OCI-LY3 (cell line): ENCODE measurements around the gene BMPR2.

ENCODE experiments used
- H2AFZ ChIP-seq: fragments of 200-600, 300-600 bp; shearing (Covaris generic); 2 replicates; pipeline ENCODE4 v1.6.0; 2014; ENCODE audit warnings: antibody characterized with exemption, low read depth, low read length
- H3K27ac ChIP-seq: fragments of 200-600, 300-600 bp; sonication (generic); 2 replicates; pipeline ENCODE4 v1.5.1; 2014; ENCODE audit warnings: mild to moderate bottlenecking, low read length, moderate library complexity, mixed read lengths
- H3K27me3 ChIP-seq: fragments of 200-600, 300-600 bp; sonication (generic); 2 replicates; pipeline ENCODE4 v1.6.1; 2014; ENCODE audit warnings: low read depth, low read length, mixed read lengths
- H3K36me3 ChIP-seq: fragments of 200-600, 300-600 bp; sonication (generic); replicated peaks from 2 replicates; pipeline ENCODE3; 2014; ENCODE audit warnings: low read depth, low read length, mixed read lengths
- H3K4me1 ChIP-seq: fragments of 300-600, 200-600 bp; sonication (generic); 2 replicates; pipeline ENCODE4 v1.6.1; 2014; ENCODE audit warnings: low read length, mixed read lengths
- H3K4me2 ChIP-seq: fragments of 200-600, 300-600 bp; sonication (generic); 2 replicates; pipeline ENCODE4 v1.6.1; 2014; ENCODE audit warnings: low read length, mixed read lengths
- H3K4me3 ChIP-seq: fragments of 300-600, 200-600 bp; sonication (generic); 2 replicates; pipeline ENCODE4 v1.5.1; 2014; ENCODE audit warnings: antibody characterized with exemption, mild to moderate bottlenecking, low read length, moderate library complexity
- H3K79me2 ChIP-seq: fragments of 300-600, 200-600 bp; shearing (Covaris generic); 2 replicates; pipeline ENCODE4 v1.6.1; 2014; ENCODE audit warnings: mild to moderate bottlenecking, low read length, mixed read lengths
- H3K9ac ChIP-seq: fragments of 300-600, 200-600 bp; shearing (Covaris generic); 2 replicates; pipeline ENCODE4 v1.6.0; 2014; ENCODE audit warnings: mild to moderate bottlenecking, low read length, moderate library complexity
- H3K9me3 ChIP-seq: fragments of 200-600, 300-600 bp; shearing (Covaris generic); 2 replicates; pipeline ENCODE4 v1.6.1; 2014; ENCODE audit warnings: low read length, mixed read lengths; ENCODE audit not compliant: insufficient read depth
- H4K20me1 ChIP-seq: fragments of 200-600, 300-600 bp; sonication (generic); 2 replicates; pipeline ENCODE4 v1.6.1; 2016; ENCODE audit warnings: low read length, mixed read lengths; ENCODE audit not compliant: insufficient read depth
- EZH2phosphoT487 ChIP-seq: fragments of 200-600 bp; shearing (Covaris generic); IDR thresholded peaks from 2 replicates; pipeline ENCODE4 v1.6.1; 2018; ENCODE audit warnings: antibody characterized with exemption, mixed run types, low read depth
- TF ChIP-seq, protein P1 (sequence below): fragments of 200-600, 300-600 bp; sonication (generic); IDR thresholded peaks from 2 replicates; pipeline ENCODE4 v1.5.1; 2014; ENCODE audit warnings: antibody characterized with exemption, low read length, low read depth

The BMPR2 gene

DNA sequence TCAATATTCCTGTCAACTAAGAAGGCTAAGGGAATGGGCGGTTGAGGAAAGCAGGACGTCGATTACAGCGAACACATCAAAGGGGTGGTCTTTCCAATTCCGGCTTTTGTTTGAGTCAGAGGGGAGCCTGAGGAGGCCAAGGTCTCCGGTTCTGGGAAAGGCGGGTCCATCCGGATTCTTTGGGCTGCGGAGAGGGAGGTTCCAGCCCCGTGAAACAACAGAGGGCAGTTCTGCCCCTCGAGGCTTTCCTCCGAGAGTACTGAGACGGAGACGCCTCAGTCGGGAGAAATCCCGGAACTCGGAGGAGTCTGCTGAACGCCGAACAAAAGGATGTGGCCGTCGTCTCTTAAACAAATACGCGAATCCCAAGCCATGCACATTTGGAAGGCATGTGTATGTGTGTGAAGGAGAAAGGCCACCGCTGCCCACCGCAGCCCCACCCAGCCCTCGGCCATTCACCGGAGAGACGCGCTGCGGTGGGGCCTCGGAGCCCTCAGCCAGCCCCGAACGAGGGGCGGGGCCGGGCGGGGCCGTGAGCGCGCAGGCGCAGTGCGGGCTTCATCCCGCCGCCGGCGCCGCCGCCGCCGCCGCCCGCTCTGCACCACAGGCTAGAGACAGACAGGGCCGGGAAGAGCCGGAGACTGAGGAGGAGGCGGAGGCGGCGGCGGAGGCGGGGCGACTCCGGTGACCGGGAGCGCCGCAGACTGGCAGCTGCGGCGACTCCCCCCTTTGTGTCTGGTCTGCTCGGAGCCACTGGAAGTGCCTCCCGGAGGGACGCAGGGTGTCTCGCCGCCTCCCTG lies at the start of gene BMPR2:
Gene BMPR2, plus strand, starts transcription at position 719 of the 800 bp plus-strand sequence. CDS start 1,148 bp downstream, outside the sequence.
- peak within 1 kb of the TSS; percentile 100 for H3K4me2 ChIP-seq
- peak within 1 kb of the TSS; percentile 89 for H3K4me3 ChIP-seq
- H3K27ac ChIP-seq: peak within 1 kb of the TSS; percentile 61
- peak within 1 kb of the TSS; percentile 81 for H3K9ac ChIP-seq
- no peaks in the 10 kb centered on the region for H3K36me3 ChIP-seq
- no peaks in the 10 kb centered on the region; the same call in 1 of the 2 replicates for H4K20me1 ChIP-seq
- H3K9me3 ChIP-seq: no peaks in the 10 kb centered on the region
- peaks cover 26% of the 10 kb centered on the region for H3K4me1 ChIP-seq
- H3K27me3 ChIP-seq: no peaks in the 10 kb centered on the region
- peaks cover 27% of the 10 kb centered on the region for H3K79me2 ChIP-seq
- TF ChIP-seq EZH2phosphoT487: no peak
- TF ChIP-seq, protein P1, sequence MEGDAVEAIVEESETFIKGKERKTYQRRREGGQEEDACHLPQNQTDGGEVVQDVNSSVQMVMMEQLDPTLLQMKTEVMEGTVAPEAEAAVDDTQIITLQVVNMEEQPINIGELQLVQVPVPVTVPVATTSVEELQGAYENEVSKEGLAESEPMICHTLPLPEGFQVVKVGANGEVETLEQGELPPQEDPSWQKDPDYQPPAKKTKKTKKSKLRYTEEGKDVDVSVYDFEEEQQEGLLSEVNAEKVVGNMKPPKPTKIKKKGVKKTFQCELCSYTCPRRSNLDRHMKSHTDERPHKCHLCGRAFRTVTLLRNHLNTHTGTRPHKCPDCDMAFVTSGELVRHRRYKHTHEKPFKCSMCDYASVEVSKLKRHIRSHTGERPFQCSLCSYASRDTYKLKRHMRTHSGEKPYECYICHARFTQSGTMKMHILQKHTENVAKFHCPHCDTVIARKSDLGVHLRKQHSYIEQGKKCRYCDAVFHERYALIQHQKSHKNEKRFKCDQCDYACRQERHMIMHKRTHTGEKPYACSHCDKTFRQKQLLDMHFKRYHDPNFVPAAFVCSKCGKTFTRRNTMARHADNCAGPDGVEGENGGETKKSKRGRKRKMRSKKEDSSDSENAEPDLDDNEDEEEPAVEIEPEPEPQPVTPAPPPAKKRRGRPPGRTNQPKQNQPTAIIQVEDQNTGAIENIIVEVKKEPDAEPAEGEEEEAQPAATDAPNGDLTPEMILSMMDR: no peak
- peak within 1 kb of the TSS; percentile 50 for H2AFZ ChIP-seq

DNA sequence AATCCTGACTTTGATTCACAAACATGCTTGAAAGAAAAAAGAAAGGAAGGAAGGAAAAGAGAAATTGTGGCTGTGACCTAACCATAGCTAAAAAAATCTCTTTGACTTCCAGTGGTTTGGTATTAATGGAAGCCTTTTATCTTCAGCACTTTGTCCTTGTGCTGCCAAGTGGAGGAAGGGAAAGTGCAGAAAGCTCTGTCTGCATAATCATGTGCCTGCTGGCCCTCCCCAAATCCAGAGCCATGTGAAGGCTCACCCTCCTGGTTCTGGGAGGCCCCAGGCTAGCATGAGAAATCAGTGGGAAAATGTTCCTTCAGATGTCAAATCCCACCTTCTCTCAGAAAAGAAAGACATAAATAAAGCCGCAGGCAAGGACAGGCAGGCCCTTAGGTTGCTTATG lies 48.3 kb upstream of the BMPR2 start:
- Histone ChIP-seq H3K9me3 (no peaks in the 10 kb centered on the region), H2AFZ (no peak overlapping the region), H3K4me3 (no peak overlapping the region), H3K79me2 (no peaks in the 10 kb centered on the region), H4K20me1 (no peaks in the 10 kb centered on the region), H3K36me3 (peaks cover 3% of the 10 kb centered on the region), H3K27ac (no peak overlapping the region), H3K27me3 (no peaks in the 10 kb centered on the region), H3K9ac (no peak overlapping the region), H3K4me1 (no peaks in the 10 kb centered on the region), H3K4me2 (no peak overlapping the region)
- TF ChIP-seq, protein P1: no peak
- no peak for TF ChIP-seq EZH2phosphoT487

DNA sequence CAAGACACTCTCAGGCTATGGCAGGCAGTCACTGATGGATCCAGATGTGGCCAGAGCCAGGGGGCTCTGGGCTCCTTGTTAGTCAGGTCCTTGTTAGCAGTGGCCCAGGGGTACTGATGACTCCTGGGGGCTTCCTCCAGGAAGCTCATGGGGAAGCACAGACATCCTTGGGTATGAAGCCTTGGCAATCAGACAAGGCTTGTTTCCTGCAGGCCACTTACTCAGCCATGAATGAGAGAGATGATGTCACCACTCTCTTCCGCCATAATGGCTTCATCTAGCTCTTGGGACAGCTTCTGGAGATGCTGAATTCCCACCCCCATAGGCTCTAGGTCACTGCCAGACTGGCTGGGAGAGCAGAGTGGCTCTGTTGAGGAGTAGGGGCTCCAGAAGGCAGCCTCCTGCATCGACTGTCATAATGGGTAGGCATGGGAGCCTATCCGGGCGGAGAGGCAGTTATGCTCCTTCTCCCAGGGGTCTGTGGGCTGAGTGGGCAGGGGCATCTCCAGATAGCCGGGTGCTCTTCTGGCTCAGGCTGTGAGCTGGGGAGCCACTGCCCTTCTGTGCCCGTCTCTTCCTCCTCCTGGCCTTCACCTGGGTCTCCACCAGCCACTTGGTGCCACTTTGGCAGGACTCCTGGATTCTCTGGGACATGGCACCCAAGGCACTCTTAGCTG lies 40.2 kb upstream of the BMPR2 start:
- Histone ChIP-seq H3K27ac (no peak overlapping the region), H3K4me1 (no peaks in the 10 kb centered on the region), H2AFZ (no peak overlapping the region), H3K36me3 (no peaks in the 10 kb centered on the region), H3K79me2 (no peaks in the 10 kb centered on the region), H3K9me3 (no peaks in the 10 kb centered on the region), H4K20me1 (no peaks in the 10 kb centered on the region), H3K4me3 (no peak overlapping the region), H3K27me3 (no peaks in the 10 kb centered on the region), H3K4me2 (no peak overlapping the region), H3K9ac (no peak overlapping the region)
- TF ChIP-seq, protein P1: no peak
- no peak for TF ChIP-seq EZH2phosphoT487

DNA sequence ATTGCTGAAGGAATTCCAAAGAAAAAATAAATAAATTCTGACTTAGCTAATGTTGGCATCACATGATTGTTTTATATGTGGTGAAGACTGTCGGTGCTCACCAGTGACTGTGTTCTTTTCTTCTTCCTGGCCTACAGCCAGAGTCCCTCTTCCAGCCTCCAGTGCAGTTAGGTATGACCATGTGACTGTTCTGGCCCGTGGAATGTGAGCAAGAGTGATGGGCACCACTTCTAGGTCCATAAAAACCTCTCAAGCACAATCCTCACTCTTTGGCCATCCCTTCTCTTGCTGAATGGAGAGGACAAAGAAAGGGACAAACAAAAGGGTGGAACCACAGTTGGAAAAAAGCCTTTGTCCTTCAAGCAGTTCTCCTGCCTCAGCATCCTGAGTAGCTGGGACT lies 39.0 kb upstream of the BMPR2 start:
- Histone ChIP-seq H3K27ac (no peak overlapping the region), H3K79me2 (no peaks in the 10 kb centered on the region), H3K9me3 (no peaks in the 10 kb centered on the region), H4K20me1 (no peaks in the 10 kb centered on the region), H3K36me3 (no peaks in the 10 kb centered on the region), H3K4me1 (no peaks in the 10 kb centered on the region), H3K4me2 (no peak overlapping the region), H3K4me3 (no peak overlapping the region), H3K9ac (no peak overlapping the region), H3K27me3 (no peaks in the 10 kb centered on the region), H2AFZ (no peak overlapping the region)
- TF ChIP-seq, protein P1: no peak
- no peak for TF ChIP-seq EZH2phosphoT487
